ENCODE results near the gene SLF1. TPM values are rescaled to one million over a fixed set of nuclear protein-coding genes. Genes with fewer than 3 reads are reported as not detected.
A peak's percentile ranks its signal among the peaks of the same experiment; 100 is the strongest.

The SLF1 gene
- total and polyA plus RNA-seq, 2 experiments from 2014 or later: 36.3 to 43.8 TPM

DNA sequence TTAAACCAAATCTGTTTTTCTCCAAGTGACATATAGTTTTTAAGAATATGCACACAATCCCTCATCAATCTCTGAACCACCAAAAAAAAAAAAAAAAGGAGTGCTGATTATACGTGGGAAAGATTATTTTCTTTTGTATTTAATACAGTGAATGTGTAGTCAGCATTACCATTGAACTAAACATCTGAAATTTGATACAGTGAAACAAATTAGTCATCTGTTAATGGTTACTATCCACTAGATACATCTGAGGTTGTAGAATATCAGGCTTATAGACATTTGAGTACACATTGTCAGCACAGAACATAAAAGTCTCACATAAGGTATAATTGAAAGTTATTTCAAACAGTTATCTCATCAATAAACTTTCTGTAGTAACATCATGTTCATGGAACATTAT lies 87.0 kb downstream of the SLF1 start (continued):
- TF ChIP-seq REST (IDR thresholded peaks at IDR 0.05; ENCODE audit: unreplicated experiment) (no peak), CREB1 (CRISPR knock-in tag; IDR thresholded peaks at IDR 0.05; ENCODE audit: low read depth) (no peak), ZNF331 (CRISPR knock-in tag; IDR thresholded peaks at IDR 0.05; ENCODE audit: low read depth) (no peak), JUNB (IDR thresholded peaks at IDR 0.05; ENCODE audit: unreplicated experiment) (no peak)

DNA sequence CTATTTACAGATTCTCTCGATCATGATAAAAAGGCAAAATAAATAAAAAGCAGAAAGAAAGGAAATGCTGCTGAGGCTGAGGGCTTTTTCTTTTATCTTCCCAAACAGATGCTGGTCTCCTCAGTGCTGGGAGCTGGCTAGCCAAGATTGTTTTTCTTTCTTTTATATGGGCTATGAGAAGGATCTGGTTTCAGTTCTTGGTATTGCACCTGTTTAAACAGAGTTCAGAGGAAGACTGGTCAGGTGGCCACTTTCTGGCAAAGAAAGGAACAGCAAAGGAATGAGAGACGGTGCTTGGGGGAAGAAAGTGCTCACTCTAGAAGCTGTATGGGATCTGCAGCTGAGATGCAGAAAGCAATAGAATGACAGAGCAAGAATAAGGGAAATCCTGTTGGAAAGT lies 88.9 kb downstream of the SLF1 start:
- Histone ChIP-seq H3K79me2 (replicated peaks; ENCODE audit: insufficient read depth) (no peaks in the 10 kb centered on the region), H3K27me3 (ENCODE audit: insufficient read depth) (no peaks in the 10 kb centered on the region), H3K27ac (ENCODE audit: low read depth) (no peak overlapping the region), H2AFZ (no peak overlapping the region), H3K4me1 (ENCODE audit: insufficient read depth) (no peaks in the 10 kb centered on the region; the same call in 1 of the 2 replicates), H3K36me3 (ENCODE audit: insufficient read depth) (no peaks in the 10 kb centered on the region), H3K9me2 (ENCODE audit: insufficient read depth) (no peaks in the 10 kb centered on the region), H3K4me2 (no peak overlapping the region), H3K4me3 (no peak overlapping the region), H4K20me1 (replicated peaks; ENCODE audit: insufficient read depth) (no peaks in the 10 kb centered on the region), H3F3A (replicated peaks; ENCODE audit: low read depth) (no peaks in the 10 kb centered on the region)
- Mint-ChIP-seq H3K9me3 (no peaks in the 10 kb centered on the region), H3K27ac (peak overlapping the region; percentile 34; the same call in 1 of the 2 replicates), H3K27me3 (ENCODE audit: insufficient read depth, low read depth, poor library complexity) (peaks cover 4% of the 10 kb centered on the region), H3K36me3 (ENCODE audit: low read depth) (peaks cover 5% of the 10 kb centered on the region; the same call in 2 of the 3 replicates), H3K4me3 (no peak overlapping the region), H3K4me1 (peaks cover 26% of the 10 kb centered on the region)
- DNase-seq (ENCODE audit: low spot score) (peak; percentile 65), ATAC-seq (peak; percentile 86)
- TF ChIP-seq EZH2phosphoT487 (IDR thresholded peaks at IDR 0.05; ENCODE audit: unreplicated experiment) (no peak), EZH2 (IDR thresholded peaks at IDR 0.05; ENCODE audit: low read depth, unreplicated experiment) (no peak), CREB1 (CRISPR knock-in tag; IDR thresholded peaks at IDR 0.05; ENCODE audit: low read depth) (no peak), ZNF331 (CRISPR knock-in tag; IDR thresholded peaks at IDR 0.05; ENCODE audit: low read depth) (no peak), STAT1 (IDR thresholded peaks at IDR 0.05; ENCODE audit: unreplicated experiment) (no peak), JUNB (IDR thresholded peaks at IDR 0.05; ENCODE audit: unreplicated experiment) (no peak), POLR2AphosphoS5 (IDR thresholded peaks at IDR 0.05; ENCODE audit: low read depth) (no peak)
- TF ChIP-seq, protein P1, sequence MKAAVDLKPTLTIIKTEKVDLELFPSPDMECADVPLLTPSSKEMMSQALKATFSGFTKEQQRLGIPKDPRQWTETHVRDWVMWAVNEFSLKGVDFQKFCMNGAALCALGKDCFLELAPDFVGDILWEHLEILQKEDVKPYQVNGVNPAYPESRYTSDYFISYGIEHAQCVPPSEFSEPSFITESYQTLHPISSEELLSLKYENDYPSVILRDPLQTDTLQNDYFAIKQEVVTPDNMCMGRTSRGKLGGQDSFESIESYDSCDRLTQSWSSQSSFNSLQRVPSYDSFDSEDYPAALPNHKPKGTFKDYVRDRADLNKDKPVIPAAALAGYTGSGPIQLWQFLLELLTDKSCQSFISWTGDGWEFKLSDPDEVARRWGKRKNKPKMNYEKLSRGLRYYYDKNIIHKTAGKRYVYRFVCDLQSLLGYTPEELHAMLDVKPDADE (IDR thresholded peaks at IDR 0.05): no peak

- Histone ChIP-seq H3K4me3 (no peak overlapping the region), H3K27me3 (ENCODE audit: insufficient read depth) (no peaks in the 10 kb centered on the region), H3K27ac (ENCODE audit: low read depth) (0 out of 2 replicates have a peak overlapping the region, but pooled peaks have one; percentile 61), H4K20me1 (replicated peaks; ENCODE audit: insufficient read depth) (no peaks in the 10 kb centered on the region), H3F3A (replicated peaks; ENCODE audit: low read depth) (no peaks in the 10 kb centered on the region), H3K9me2 (ENCODE audit: insufficient read depth) (no peaks in the 10 kb centered on the region), H3K4me2 (no peak overlapping the region), H3K4me1 (ENCODE audit: insufficient read depth) (no peaks in the 10 kb centered on the region; the same call in 1 of the 2 replicates), H3K79me2 (replicated peaks; ENCODE audit: insufficient read depth) (no peaks in the 10 kb centered on the region), H3K36me3 (ENCODE audit: insufficient read depth) (no peaks in the 10 kb centered on the region), H2AFZ (no peak overlapping the region)
- Mint-ChIP-seq H3K27me3 (ENCODE audit: insufficient read depth, low read depth, poor library complexity) (peaks cover 4% of the 10 kb centered on the region), H3K36me3 (ENCODE audit: low read depth) (no peaks in the 10 kb centered on the region), H3K9me3 (no peaks in the 10 kb centered on the region), H3K4me3 (no peak overlapping the region), H3K27ac (peak overlapping the region; percentile 47; the same call in 1 of the 2 replicates), H3K4me1 (peaks cover 26% of the 10 kb centered on the region)
- TF ChIP-seq NANOG (IDR thresholded peaks at IDR 0.05; ENCODE audit: borderline replicate concordance): no peak
- no peak for TF ChIP-seq EZH2phosphoT487 (IDR thresholded peaks at IDR 0.05; ENCODE audit: unreplicated experiment)
- ATAC-seq: no peak
- no peak for DNase-seq (ENCODE audit: low spot score)
Observed at GRCh38 chr5:94709277-94709676, 90.8 kb downstream of the SLF1 start.

Measured in GM23338 (cell line).